ENCODE data around the gene DROSHA.

The DROSHA gene

DNA sequence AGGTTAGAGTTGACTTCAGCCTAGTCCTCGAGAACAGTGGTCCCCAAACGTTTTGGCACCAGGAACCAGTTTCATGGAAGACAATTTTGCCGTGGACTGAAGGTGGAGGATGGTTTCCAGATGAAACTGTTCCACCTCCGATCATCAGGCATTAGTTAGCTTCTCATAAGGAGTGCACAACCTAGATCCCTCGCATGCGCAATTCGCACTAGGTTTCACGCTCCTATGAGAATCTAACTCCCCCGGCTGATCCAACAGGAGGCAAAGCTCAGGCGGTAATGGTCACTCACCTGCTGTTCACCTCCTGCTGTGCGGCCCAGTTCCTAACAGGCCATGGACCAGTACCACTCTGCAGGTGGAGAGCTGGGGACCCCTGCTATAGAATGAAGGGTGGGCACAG is 174.9 kb downstream of the DROSHA start:
- ChIA-PET POLR2A (no interaction called here), CTCF (no interaction called here)
- no peak for DNase-seq (ENCODE audit: extremely low spot score)
- TF ChIP-seq, protein P1, sequence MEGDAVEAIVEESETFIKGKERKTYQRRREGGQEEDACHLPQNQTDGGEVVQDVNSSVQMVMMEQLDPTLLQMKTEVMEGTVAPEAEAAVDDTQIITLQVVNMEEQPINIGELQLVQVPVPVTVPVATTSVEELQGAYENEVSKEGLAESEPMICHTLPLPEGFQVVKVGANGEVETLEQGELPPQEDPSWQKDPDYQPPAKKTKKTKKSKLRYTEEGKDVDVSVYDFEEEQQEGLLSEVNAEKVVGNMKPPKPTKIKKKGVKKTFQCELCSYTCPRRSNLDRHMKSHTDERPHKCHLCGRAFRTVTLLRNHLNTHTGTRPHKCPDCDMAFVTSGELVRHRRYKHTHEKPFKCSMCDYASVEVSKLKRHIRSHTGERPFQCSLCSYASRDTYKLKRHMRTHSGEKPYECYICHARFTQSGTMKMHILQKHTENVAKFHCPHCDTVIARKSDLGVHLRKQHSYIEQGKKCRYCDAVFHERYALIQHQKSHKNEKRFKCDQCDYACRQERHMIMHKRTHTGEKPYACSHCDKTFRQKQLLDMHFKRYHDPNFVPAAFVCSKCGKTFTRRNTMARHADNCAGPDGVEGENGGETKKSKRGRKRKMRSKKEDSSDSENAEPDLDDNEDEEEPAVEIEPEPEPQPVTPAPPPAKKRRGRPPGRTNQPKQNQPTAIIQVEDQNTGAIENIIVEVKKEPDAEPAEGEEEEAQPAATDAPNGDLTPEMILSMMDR (IDR thresholded peaks at IDR 0.05; ENCODE audit: control extremely low read depth, extremely low read depth, low read depth, missing control alignments) = no peak

- POLR2A ChIA-PET = no interaction called here
- TF ChIP-seq, protein P1 (IDR thresholded peaks at IDR 0.05; ENCODE audit: control extremely low read depth, extremely low read depth, low read depth, missing control alignments) = no peak
- CTCF ChIA-PET = interaction anchor here (1.1 kb wide), 1 partner anchor 9 kb away, joined by 3 read pairs; no protein-coding TSS in a partner anchor
- DNase-seq (ENCODE audit: extremely low spot score) = no peak
Observed at GRCh38 chr5:31355337-31355736, 176.6 kb downstream of the DROSHA start.
